SK-N-MC (cell line): Measurements from ENCODE around the gene CREB5.

ENCODE experiments used
- EZH2 ChIP-seq: fragments of 200-600 bp; sonication (generic); IDR thresholded peaks from one replicate; pipeline ENCODE4 v1.6.1; 2017; ENCODE audit warnings: antibody characterized with exemption
- FOXP2 ChIP-seq: optimal IDR thresholded peaks from 2 replicates; pipeline ENCODE3; 2011; ENCODE audit warnings: mild to moderate bottlenecking, moderate library complexity; ENCODE audit not compliant: insufficient read depth; ENCODE audit errors: extremely low read length, control extremely low read depth
- POLR2AphosphoS5 ChIP-seq: IDR thresholded peaks from 2 replicates; pipeline ENCODE4 v1.6.1; 2012; ENCODE audit warnings: mild to moderate bottlenecking, low read depth, low read length, borderline replicate concordance

DNA sequence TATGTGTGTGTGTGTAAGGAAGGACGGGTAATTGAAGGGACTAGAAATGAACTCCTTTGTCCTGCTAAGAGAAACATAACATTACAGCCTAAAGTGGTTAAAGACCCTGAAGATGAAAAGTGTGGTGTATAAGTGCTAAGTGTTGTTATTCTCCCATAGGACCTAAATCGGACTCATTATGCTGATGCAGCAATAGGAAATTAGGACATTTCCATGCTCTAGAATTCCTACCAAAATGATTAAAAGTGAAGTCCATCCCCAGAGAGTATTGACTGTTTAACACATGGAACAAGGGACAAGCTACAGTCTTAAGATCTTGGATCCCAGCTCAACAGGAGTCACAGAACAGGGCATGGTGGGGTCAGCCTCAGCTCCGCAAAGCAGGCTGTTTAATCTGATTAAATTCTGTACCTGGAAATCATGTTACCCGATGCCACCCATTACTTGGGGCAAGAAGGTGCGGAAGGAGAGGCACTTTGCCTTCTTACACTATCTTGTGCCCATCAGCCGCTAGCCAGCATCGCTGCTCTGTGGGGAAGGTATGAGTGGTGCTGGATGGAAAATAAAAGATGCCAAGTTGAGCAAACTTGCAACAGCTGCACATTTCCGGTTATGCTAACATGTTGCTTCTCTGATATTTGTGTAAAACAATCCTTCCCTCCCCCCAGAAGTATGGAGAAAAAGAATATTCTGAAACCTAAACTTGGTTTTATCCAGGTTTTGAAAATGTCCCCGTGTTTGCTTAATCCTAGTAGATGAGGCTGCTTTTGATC lies 100.5 kb downstream of the CREB5 start:
- TF ChIP-seq EZH2 (no peak), FOXP2 (no peak), POLR2AphosphoS5 (no peak)
